ENCODE data around the gene PKM.

GRCh38 chr15:72229076-72229946 lies 1.7 kb downstream of the PKM start:
- TF ChIP-seq CTCF (optimal IDR thresholded peaks at IDR 0.05 in 1 of 3, IDR thresholded peaks at IDR 0.05 in 1 of 3, conservative IDR thresholded peaks at IDR 0.05 in 1 of 3; ENCODE audit: extremely low read depth in 1 of 3, insufficient read depth in 2 of 3, low read length in 3 of 3), result no peak
- no peak for TF ChIP-seq EZH2 (IDR thresholded peaks at IDR 0.05; ENCODE audit: low read length)
